Neural progenitor cell (in vitro differentiated cells): ENCODE results near the gene COX7A2L. TPM values are rescaled to one million over a fixed set of nuclear protein-coding genes. Genes with fewer than 3 reads are reported as not detected.
A peak's percentile ranks its signal among the peaks of the same experiment; 100 is the strongest.

Source experiments
- DNase-seq: peaks from one replicate; pipeline ENCODE4 v3.0.0-alpha.2; 2016; ENCODE audit warnings: low spot score
- H2AFZ ChIP-seq: fragments of 200-600 bp; sonication (generic); replicated peaks from 2 replicates; pipeline ENCODE4 v1.6.1; 2016; ENCODE audit warnings: antibody characterized with exemption
- H3F3A ChIP-seq: fragments of 200-600 bp; sonication (generic); 2 replicates; pipeline ENCODE4 v1.6.1; 2016; ENCODE audit warnings: antibody characterized with exemption, low read depth
- H3K27ac ChIP-seq: fragments of 200-600 bp; sonication (generic); 2 replicates; pipeline ENCODE4 v1.5.1; 2016; ENCODE audit warnings: mild to moderate bottlenecking
- H3K27me3 ChIP-seq: fragments of 200-600 bp; sonication (generic); 2 replicates; pipeline ENCODE4 v1.6.1; 2016; ENCODE audit warnings: mild to moderate bottlenecking, moderate library complexity
- H3K36me3 ChIP-seq: fragments of 200-600 bp; sonication (generic); 2 replicates; pipeline ENCODE4 v1.5.1; 2016
- H3K4me1 ChIP-seq: fragments of 200-600 bp; sonication (generic); 2 replicates; pipeline ENCODE4 v1.6.1; 2016; ENCODE audit warnings: mixed run types
- H3K4me2 ChIP-seq: fragments of 200-600 bp; sonication (generic); 2 replicates; pipeline ENCODE4 v1.6.1; 2016
- H3K4me3 ChIP-seq: fragments of 200-600 bp; sonication (generic); 2 replicates; pipeline ENCODE4 v1.5.1; 2016
- H3K79me2 ChIP-seq: fragments of 200-600 bp; sonication (generic); 2 replicates; pipeline ENCODE4 v1.6.1; 2016; ENCODE audit warnings: low read depth
- H3K9ac ChIP-seq: fragments of 200-600 bp; sonication (generic); 2 replicates; pipeline ENCODE4 v1.6.1; 2016
- H3K9me3 ChIP-seq: fragments of 200-600 bp; sonication (generic); 2 replicates; pipeline ENCODE4 v1.5.1; 2016; ENCODE audit warnings: low read depth
- H4K20me1 ChIP-seq: fragments of 200-600 bp; sonication (generic); 2 replicates; pipeline ENCODE4 v1.6.1; 2016; ENCODE audit warnings: low read depth
- H3K27ac Mint-ChIP-seq: 3 replicates; pipeline ENCODE4 v1.8.0; 2021; ENCODE audit warnings: mixed read lengths
- H3K27me3 Mint-ChIP-seq: 2 replicates; pipeline ENCODE4 v1.8.0; 2022; ENCODE audit warnings: low read depth, mild to moderate bottlenecking, inconsistent platforms, moderate library complexity, mixed read lengths; ENCODE audit not compliant: insufficient read depth
- H3K36me3 Mint-ChIP-seq: 3 replicates; pipeline ENCODE4 v1.8.0; 2021; ENCODE audit warnings: mixed read lengths
- H3K4me1 Mint-ChIP-seq: 3 replicates; pipeline ENCODE4 v1.8.0; 2021; ENCODE audit warnings: mixed read lengths
- H3K4me3 Mint-ChIP-seq: 3 replicates; pipeline ENCODE4 v1.8.0; 2021; ENCODE audit warnings: mild to moderate bottlenecking, moderate library complexity, mixed read lengths
- H3K9me3 Mint-ChIP-seq: 3 replicates; pipeline ENCODE4 v1.8.0; 2020; ENCODE audit warnings: mixed read lengths
- CTCF ChIP-seq: fragments of 200-600 bp; sonication (generic); IDR thresholded peaks from 2 replicates; pipeline ENCODE4 v1.5.1; 2017; ENCODE audit warnings: antibody characterized with exemption, mild to moderate bottlenecking
- EZH2 ChIP-seq: fragments of 200-600 bp; sonication (generic); IDR thresholded peaks from 2 replicates; pipeline ENCODE4 v1.6.1; 2017; ENCODE audit warnings: antibody characterized with exemption, mild to moderate bottlenecking, moderate library complexity
- EZH2phosphoT487 ChIP-seq: fragments of 200-600 bp; sonication (generic); IDR thresholded peaks from 2 replicates; pipeline ENCODE4 v1.6.1; 2017; ENCODE audit warnings: antibody characterized with exemption
- total RNA-seq: library from RNA; depleted of rRNA; stranded (reverse); fragments of >200 nt; gene quantifications from 2 replicates; pipeline ENCODE4 v1.2.3, GENCODE V29; 2015; ENCODE audit warnings: low replicate concordance

Gene COX7A2L
- total RNA-seq, 1 donor from 2014 or later, result 292 TPM

DNA sequence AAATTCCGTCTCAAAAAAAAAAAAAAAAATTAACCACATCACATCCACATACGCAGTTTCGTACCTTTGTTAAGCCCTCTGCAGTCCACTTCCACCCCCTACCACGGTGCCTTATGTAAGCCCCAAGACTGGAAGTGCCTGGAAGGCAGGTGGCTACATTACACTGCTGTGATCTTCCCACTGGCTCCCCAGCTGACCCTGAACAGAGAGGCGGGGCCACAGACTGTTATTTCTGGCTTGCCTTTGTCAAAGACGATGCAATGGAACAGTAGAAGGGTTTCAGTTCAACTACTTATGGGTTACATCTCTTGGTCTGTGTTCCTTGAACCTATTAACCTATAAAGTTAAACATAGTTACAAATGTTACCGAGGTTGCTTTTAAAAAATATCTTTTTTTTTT lies 15.7 kb upstream of the COX7A2L start:
- no peak overlapping the region for H2AFZ ChIP-seq
- Mint-ChIP-seq H3K9me3 (no peaks in the 10 kb centered on the region), H3K27ac (no peak overlapping the region), H3K4me3 (no peak overlapping the region), H3K27me3 (peaks cover 6% of the 10 kb centered on the region), H3K36me3 (no peaks in the 10 kb centered on the region), H3K4me1 (no peaks in the 10 kb centered on the region)
- H3K36me3 ChIP-seq, result no peaks in the 10 kb centered on the region
- TF ChIP-seq EZH2 (no peak), EZH2phosphoT487 (no peak), CTCF (no peak)
- no peaks in the 10 kb centered on the region for H4K20me1 ChIP-seq
- no peaks in the 10 kb centered on the region for H3K9me3 ChIP-seq
- DNase-seq, result no peak
- no peaks in the 10 kb centered on the region for H3K27me3 ChIP-seq
- H3K79me2 ChIP-seq, result no peaks in the 10 kb centered on the region
- no peak overlapping the region for H3K27ac ChIP-seq
- no peaks in the 10 kb centered on the region for H3K4me1 ChIP-seq
- H3K9ac ChIP-seq, result no peak overlapping the region
- H3K4me2 ChIP-seq, result no peak overlapping the region
- H3F3A ChIP-seq, result no peaks in the 10 kb centered on the region
- no peak overlapping the region for H3K4me3 ChIP-seq

DNA sequence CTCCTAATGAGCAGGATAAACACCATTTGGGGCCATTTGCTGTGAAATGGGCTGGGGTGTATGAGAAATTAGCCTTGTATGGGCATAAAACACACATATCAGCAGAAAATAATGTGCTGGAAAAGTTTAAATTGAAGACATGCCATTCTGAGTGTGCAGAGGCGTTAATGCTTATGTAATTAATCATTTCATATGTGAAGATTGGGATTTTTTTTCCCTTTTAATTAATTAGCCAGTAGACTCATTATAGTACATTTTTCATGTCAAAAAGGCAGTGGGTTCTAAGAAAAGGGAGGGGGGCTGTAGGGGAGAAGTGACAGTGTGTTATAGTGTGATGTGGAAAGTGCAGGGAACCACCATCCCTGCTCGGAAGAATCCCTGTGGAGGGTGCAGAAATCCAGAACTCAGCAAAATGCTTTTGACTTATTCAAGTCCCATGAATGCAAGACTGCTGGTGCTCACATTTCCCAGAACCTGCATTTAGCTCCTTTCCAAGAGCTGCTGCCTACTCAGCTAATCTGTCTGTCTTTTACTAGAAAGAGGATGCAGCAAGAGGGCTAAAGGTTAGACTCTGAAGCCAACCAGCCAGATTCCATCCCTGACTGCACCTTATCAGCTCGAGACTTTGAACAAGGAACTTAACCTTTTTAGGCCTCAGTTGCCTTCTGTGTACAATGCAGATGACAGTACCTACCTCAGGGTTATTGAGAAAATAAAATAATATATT lies 11.6 kb upstream of the COX7A2L start:
- Histone ChIP-seq H3K27ac (no peak overlapping the region), H3K9me3 (no peaks in the 10 kb centered on the region), H3K36me3 (no peaks in the 10 kb centered on the region), H4K20me1 (no peaks in the 10 kb centered on the region), H3K4me1 (no peaks in the 10 kb centered on the region), H3K4me2 (no peak overlapping the region), H3K27me3 (no peaks in the 10 kb centered on the region), H3F3A (no peaks in the 10 kb centered on the region), H2AFZ (no peak overlapping the region), H3K9ac (no peak overlapping the region), H3K4me3 (no peak overlapping the region), H3K79me2 (no peaks in the 10 kb centered on the region)
- H3K4me1 Mint-ChIP-seq, result no peaks in the 10 kb centered on the region
- H3K9me3 Mint-ChIP-seq, result no peaks in the 10 kb centered on the region
- H3K27me3 Mint-ChIP-seq, result peaks cover 9% of the 10 kb centered on the region
- H3K4me3 Mint-ChIP-seq, result no peak overlapping the region
- DNase-seq, result no peak
- no peak overlapping the region for H3K27ac Mint-ChIP-seq
- no peak for TF ChIP-seq CTCF
- TF ChIP-seq EZH2phosphoT487, result no peak
- TF ChIP-seq EZH2, result no peak
- H3K36me3 Mint-ChIP-seq, result no peaks in the 10 kb centered on the region

- Histone ChIP-seq H3K79me2 (no peaks in the 10 kb centered on the region), H3K9ac (no peak overlapping the region), H3K4me2 (no peak overlapping the region), H3K4me3 (no peak overlapping the region), H3K36me3 (no peaks in the 10 kb centered on the region), H3K27me3 (no peaks in the 10 kb centered on the region), H3K4me1 (no peaks in the 10 kb centered on the region), H2AFZ (peak overlapping the region; percentile 50), H3F3A (no peaks in the 10 kb centered on the region), H3K9me3 (no peaks in the 10 kb centered on the region), H3K27ac (no peak overlapping the region), H4K20me1 (no peaks in the 10 kb centered on the region)
- no peaks in the 10 kb centered on the region for H3K4me1 Mint-ChIP-seq
- TF ChIP-seq EZH2, result no peak
- no peak for TF ChIP-seq EZH2phosphoT487
- TF ChIP-seq CTCF, result no peak
- no peaks in the 10 kb centered on the region for H3K36me3 Mint-ChIP-seq
- no peaks in the 10 kb centered on the region for H3K9me3 Mint-ChIP-seq
- peaks cover 9% of the 10 kb centered on the region for H3K27me3 Mint-ChIP-seq
- peak overlapping the region; percentile 39 for H3K27ac Mint-ChIP-seq
- no peak overlapping the region for H3K4me3 Mint-ChIP-seq
- DNase-seq, result no peak
Measured at GRCh38 chr2:42371611-42372473, 10.8 kb upstream of the COX7A2L start.
